ENCODE measurements around the gene ELK4. TPM values are rescaled to one million over a fixed set of nuclear protein-coding genes. Genes with fewer than 3 reads are reported as not detected.

ELK4 gene
- total and polyA plus RNA-seq, 2 of the 13 experiments (the other 11 are each of a cell fraction or from before 2014, with no cell fraction given), result 8.3 to 13.1 TPM

DNA sequence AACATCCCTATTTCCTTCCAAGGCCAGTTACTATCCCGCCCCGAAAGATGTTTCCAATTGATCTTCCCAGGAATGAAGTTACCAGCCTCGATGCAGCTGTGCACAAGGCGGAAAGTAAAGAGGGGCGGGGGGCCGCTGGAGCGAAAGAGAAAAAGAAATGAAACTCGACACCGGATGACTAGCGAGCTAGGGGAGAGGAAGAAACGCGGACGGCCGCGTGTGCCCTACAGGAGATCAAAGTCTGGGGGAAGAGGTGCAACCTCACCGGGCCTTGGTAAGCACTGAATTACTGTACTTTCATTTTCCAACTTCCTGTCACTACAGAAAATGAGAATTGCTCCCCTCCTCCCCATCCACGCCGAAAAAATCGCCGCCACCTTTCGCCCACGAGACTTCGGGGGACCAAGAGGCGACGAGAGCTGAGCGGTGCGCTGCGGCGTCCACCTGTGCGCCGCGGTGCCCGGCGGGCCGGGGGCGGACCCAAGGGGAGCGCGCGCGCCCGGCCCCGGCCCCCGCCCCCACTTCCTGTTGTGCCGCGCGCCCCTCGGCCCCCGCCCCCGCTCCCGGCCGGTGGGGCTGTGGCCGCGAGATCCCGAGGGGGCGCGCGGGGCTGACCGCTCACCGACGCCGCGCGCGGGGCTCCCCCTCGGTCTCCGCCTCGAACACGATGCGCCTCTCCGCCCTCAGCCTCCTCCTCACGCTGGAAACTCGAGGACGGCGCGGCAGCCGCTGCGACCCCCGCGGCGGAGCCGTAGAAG, 622 bp downstream of the ELK4 start (continued):
- TF ChIP-seq, protein P1, sequence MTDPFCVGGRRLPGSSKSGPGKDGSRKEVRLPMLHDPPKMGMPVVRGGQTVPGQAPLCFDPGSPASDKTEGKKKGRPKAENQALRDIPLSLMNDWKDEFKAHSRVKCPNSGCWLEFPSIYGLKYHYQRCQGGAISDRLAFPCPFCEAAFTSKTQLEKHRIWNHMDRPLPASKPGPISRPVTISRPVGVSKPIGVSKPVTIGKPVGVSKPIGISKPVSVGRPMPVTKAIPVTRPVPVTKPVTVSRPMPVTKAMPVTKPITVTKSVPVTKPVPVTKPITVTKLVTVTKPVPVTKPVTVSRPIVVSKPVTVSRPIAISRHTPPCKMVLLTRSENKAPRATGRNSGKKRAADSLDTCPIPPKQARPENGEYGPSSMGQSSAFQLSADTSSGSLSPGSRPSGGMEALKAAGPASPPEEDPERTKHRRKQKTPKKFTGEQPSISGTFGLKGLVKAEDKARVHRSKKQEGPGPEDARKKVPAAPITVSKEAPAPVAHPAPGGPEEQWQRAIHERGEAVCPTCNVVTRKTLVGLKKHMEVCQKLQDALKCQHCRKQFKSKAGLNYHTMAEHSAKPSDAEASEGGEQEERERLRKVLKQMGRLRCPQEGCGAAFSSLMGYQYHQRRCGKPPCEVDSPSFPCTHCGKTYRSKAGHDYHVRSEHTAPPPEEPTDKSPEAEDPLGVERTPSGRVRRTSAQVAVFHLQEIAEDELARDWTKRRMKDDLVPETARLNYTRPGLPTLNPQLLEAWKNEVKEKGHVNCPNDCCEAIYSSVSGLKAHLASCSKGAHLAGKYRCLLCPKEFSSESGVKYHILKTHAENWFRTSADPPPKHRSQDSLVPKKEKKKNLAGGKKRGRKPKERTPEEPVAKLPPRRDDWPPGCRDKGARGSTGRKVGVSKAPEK (CRISPR knock-in tag; IDR thresholded peaks at IDR 0.05; ENCODE audit: borderline replicate concordance), result no peak
- TF ChIP-seq ZNF749 (CRISPR knock-in tag; IDR thresholded peaks at IDR 0.05; ENCODE audit: borderline replicate concordance) (no peak; the same call in 1 of the 2 replicates), CREM (IDR thresholded peaks at IDR 0.05) (peak; percentile 24; the same call in 1 of the 2 replicates), CREM (CRISPR knock-in tag; IDR thresholded peaks at IDR 0.05) (no peak), FOSL1 (CRISPR knock-in tag; IDR thresholded peaks at IDR 0.05; ENCODE audit: borderline replicate concordance) (no peak), E2F1 (CRISPR knock-in tag; IDR thresholded peaks at IDR 0.05) (no peak), CREB3 (CRISPR knock-in tag; IDR thresholded peaks at IDR 0.05) (no peak), HNF1A (IDR thresholded peaks at IDR 0.05; ENCODE audit: low read depth) (no peak), HNF1A (CRISPR knock-in tag; IDR thresholded peaks at IDR 0.05; ENCODE audit: borderline replicate concordance) (no peak), XBP1 (CRISPR knock-in tag; IDR thresholded peaks at IDR 0.05) (no peak), ZNF563 (CRISPR knock-in tag; IDR thresholded peaks at IDR 0.05) (no peak), MYPOP (CRISPR knock-in tag; IDR thresholded peaks at IDR 0.05) (peak; percentile 40; the same call in 1 of the 2 replicates), ZSCAN5A (CRISPR knock-in tag; IDR thresholded peaks at IDR 0.05; ENCODE audit: borderline replicate concordance) (no peak)
- TF ChIP-seq, protein P2, sequence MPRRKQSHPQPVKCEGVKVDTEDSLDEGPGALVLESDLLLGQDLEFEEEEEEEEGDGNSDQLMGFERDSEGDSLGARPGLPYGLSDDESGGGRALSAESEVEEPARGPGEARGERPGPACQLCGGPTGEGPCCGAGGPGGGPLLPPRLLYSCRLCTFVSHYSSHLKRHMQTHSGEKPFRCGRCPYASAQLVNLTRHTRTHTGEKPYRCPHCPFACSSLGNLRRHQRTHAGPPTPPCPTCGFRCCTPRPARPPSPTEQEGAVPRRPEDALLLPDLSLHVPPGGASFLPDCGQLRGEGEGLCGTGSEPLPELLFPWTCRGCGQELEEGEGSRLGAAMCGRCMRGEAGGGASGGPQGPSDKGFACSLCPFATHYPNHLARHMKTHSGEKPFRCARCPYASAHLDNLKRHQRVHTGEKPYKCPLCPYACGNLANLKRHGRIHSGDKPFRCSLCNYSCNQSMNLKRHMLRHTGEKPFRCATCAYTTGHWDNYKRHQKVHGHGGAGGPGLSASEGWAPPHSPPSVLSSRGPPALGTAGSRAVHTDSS (CRISPR knock-in tag; conservative IDR thresholded peaks at IDR 0.05), result no peak
